Measurements from ENCODE around the gene FRRS1L.

FRRS1L gene, protein sequence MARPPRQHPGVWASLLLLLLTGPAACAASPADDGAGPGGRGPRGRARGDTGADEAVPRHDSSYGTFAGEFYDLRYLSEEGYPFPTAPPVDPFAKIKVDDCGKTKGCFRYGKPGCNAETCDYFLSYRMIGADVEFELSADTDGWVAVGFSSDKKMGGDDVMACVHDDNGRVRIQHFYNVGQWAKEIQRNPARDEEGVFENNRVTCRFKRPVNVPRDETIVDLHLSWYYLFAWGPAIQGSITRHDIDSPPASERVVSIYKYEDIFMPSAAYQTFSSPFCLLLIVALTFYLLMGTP

DNA sequence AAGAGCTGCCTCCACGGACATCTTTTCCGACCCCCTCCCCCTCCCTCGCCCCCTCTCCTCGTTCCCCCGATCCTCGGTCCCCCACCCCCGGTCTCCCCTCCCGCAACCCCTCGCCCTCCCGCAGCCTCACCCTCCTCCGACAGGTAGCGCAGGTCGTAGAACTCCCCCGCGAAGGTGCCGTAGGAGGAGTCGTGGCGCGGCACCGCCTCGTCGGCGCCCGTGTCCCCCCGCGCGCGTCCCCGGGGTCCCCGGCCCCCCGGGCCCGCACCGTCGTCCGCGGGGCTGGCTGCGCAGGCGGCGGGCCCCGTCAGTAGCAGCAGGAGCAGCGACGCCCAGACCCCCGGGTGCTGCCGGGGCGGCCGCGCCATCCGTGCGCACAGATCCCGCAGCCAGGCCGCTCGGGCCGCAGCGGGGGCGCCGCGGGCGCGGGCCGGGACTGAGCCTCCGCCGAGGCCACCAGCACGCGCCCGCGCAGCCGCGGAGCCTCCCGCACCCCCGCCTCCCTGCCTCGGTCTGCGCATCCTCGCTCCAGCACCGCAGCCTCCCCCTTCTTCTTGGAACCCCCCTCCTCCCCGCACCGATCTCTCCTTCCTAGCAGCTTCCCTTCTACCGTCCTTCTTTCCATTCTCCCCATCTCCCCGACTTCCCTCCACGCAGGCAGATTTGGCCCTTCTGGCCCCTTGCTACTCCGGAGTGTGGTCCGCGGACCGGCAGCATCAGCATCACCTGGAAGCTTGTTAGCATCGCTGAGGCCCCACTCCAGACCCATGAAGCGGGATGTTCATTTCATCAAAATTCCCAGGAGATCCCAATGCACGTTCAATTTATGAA, at the start of gene FRRS1L:
TSS of gene FRRS1L (minus strand) at position 479 of the 831 bp plus-strand sequence. CDS start at position 368, 111 bp downstream.
- Histone ChIP-seq H3K27me3 (ENCODE audit: insufficient read depth, poor library complexity, severe bottlenecking) (peaks cover 4% of the 10 kb centered on the region), H3K36me3 (ENCODE audit: low read depth) (no peaks in the 10 kb centered on the region), H3K9me3 (ENCODE audit: severe bottlenecking) (no peaks in the 10 kb centered on the region), H3K4me1 (ENCODE audit: insufficient read depth, poor library complexity, severe bottlenecking) (no peaks in the 10 kb centered on the region), H3K27ac (ENCODE audit: poor library complexity, severe bottlenecking) (no peak within 1 kb of the TSS), H3K4me3 (ENCODE audit: severe bottlenecking) (peak within 1 kb of the TSS; percentile 33)
- DNase-seq (ENCODE audit: low spot score) = no peak
- ATAC-seq (ENCODE audit: low read depth) = peak; percentile 54; the same call in 1 of the 3 replicates
- TF ChIP-seq, protein P1, sequence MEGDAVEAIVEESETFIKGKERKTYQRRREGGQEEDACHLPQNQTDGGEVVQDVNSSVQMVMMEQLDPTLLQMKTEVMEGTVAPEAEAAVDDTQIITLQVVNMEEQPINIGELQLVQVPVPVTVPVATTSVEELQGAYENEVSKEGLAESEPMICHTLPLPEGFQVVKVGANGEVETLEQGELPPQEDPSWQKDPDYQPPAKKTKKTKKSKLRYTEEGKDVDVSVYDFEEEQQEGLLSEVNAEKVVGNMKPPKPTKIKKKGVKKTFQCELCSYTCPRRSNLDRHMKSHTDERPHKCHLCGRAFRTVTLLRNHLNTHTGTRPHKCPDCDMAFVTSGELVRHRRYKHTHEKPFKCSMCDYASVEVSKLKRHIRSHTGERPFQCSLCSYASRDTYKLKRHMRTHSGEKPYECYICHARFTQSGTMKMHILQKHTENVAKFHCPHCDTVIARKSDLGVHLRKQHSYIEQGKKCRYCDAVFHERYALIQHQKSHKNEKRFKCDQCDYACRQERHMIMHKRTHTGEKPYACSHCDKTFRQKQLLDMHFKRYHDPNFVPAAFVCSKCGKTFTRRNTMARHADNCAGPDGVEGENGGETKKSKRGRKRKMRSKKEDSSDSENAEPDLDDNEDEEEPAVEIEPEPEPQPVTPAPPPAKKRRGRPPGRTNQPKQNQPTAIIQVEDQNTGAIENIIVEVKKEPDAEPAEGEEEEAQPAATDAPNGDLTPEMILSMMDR (IDR thresholded peaks at IDR 0.05; ENCODE audit: poor library complexity, severe bottlenecking) = no peak

DNA sequence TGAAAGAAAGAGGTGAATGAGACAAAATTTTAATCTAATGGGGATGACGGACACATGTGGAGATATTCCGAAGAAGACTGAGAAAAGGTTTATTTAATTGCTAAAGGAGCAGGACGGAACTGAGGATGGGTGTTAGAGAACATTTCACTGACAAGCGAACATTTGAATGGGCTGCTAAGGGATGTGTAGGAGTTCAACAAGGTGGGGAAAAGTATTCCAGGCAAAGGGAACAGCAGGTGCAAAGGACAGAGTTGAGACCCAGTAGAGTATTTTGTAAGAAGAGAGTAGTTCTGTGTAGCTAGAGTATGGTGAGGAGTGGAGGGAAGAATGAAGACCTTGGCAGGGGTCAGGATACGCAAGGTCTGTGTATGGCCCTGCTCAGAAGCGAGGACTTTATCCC, 47.4 kb upstream of the FRRS1L start:
- TF ChIP-seq, protein P1 (IDR thresholded peaks at IDR 0.05; ENCODE audit: poor library complexity, severe bottlenecking) = no peak
- ATAC-seq (ENCODE audit: low read depth) (no peak), DNase-seq (ENCODE audit: low spot score) (no peak)
- H3K27ac ChIP-seq (ENCODE audit: poor library complexity, severe bottlenecking) = no peak overlapping the region
- no peaks in the 10 kb centered on the region for H3K27me3 ChIP-seq (ENCODE audit: insufficient read depth, poor library complexity, severe bottlenecking)
- H3K9me3 ChIP-seq (ENCODE audit: severe bottlenecking) = no peaks in the 10 kb centered on the region
- H3K4me3 ChIP-seq (ENCODE audit: severe bottlenecking) = no peak overlapping the region
- no peaks in the 10 kb centered on the region for H3K4me1 ChIP-seq (ENCODE audit: insufficient read depth, poor library complexity, severe bottlenecking)
- H3K36me3 ChIP-seq (ENCODE audit: low read depth) = no peaks in the 10 kb centered on the region

DNA sequence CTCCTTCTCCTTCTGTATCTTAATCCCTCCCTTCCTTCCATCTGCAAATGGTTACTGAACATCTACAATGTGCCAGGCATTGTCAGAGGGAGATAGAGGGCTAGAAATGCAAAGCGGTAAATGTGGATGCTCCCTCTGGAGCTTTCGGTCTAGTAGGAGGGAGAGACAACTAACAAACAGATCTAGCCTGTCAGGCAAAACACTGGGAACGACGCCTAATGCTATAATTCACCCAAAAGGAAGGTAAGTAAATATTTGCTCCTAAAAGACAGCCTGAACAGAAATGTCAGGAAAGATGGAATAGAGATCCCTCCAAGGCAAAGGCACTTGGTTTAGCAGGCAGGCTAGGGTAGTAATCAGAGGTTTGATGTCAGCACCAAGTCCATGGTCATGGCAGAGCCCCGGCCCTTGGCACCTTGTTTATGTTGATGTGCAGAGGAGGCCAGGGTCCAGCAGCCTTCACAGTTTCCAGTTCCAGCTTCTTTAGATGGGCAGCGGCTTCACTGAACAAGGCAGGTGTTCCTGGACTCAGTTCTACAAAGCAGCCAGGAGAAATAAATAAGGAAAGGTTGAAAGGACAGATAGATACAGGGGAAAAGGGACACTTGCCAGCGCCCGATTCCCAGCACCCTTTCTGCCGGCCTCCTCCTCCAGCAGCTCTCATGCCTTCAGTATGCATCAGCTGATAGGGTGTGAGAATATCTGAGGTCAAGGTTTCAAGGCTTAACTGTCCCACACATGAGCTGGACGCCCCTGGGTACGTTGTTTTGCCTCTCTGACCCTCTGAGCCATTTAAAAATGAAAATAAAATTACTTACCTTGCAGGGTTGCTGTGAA, 46.5 kb upstream of the FRRS1L start:
- no peaks in the 10 kb centered on the region for H3K27me3 ChIP-seq (ENCODE audit: insufficient read depth, poor library complexity, severe bottlenecking)
- no peaks in the 10 kb centered on the region for H3K36me3 ChIP-seq (ENCODE audit: low read depth)
- H3K9me3 ChIP-seq (ENCODE audit: severe bottlenecking) = no peaks in the 10 kb centered on the region
- ATAC-seq (ENCODE audit: low read depth) (no peak), DNase-seq (ENCODE audit: low spot score) (no peak)
- H3K27ac ChIP-seq (ENCODE audit: poor library complexity, severe bottlenecking) = no peak overlapping the region
- no peaks in the 10 kb centered on the region for H3K4me1 ChIP-seq (ENCODE audit: insufficient read depth, poor library complexity, severe bottlenecking)
- no peak overlapping the region for H3K4me3 ChIP-seq (ENCODE audit: severe bottlenecking)
- TF ChIP-seq, protein P1 (IDR thresholded peaks at IDR 0.05; ENCODE audit: poor library complexity, severe bottlenecking) = no peak

DNA sequence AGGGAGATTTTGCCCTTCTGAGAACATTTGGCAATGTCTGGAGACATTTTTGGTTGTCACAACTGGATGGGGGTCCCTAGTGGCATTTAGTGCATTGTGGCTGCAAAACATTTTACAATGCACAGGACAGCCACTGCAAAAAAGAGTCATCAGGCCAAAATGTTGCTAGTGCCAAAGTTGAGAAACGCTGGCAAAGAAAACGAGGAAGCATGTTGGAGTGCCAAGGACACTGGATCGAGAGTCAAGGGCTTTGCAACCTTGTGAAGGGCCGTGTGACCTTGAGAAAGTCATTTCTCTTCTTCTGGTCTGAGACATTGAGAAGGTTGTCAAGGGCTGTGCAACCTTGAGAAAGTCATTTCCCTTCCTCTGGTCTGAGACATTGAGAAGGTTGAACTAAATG, 45.7 kb upstream of the FRRS1L start:
- no peak for ATAC-seq (ENCODE audit: low read depth)
- Histone ChIP-seq H3K4me1 (ENCODE audit: insufficient read depth, poor library complexity, severe bottlenecking) (no peaks in the 10 kb centered on the region), H3K36me3 (ENCODE audit: low read depth) (no peaks in the 10 kb centered on the region), H3K27me3 (ENCODE audit: insufficient read depth, poor library complexity, severe bottlenecking) (no peaks in the 10 kb centered on the region), H3K4me3 (ENCODE audit: severe bottlenecking) (no peak overlapping the region), H3K27ac (ENCODE audit: poor library complexity, severe bottlenecking) (no peak overlapping the region), H3K9me3 (ENCODE audit: severe bottlenecking) (no peaks in the 10 kb centered on the region)
- TF ChIP-seq, protein P1 (IDR thresholded peaks at IDR 0.05; ENCODE audit: poor library complexity, severe bottlenecking) = no peak
- no peak for DNase-seq (ENCODE audit: low spot score)

All from RWPE2 (cell line).